Peyer's patch (tissue), 4 donors: ENCODE results near the gene DHTKD1.

ENCODE experiments used
- POLR2A ChIP-seq, 2 donors: fragments of 450-650 bp; IDR thresholded peaks; one replicate each; pipeline ENCODE4 v1.5.1; 2017; ENCODE audit warnings: antibody characterized with exemption in 2 of 2, mild to moderate bottlenecking in 2 of 2, moderate library complexity in 2 of 2
- TF ChIP-seq, protein P1 (sequence below), 6 experiments: fragments of 450-650 bp in 4 of 6; fragments of 200-600 bp in 2 of 6; sonication (generic) in 1 of 6; IDR thresholded peaks; one replicate each; pipeline ENCODE4 v1.5.1; 2017 to 2019; ENCODE audit warnings: antibody characterized with exemption in 6 of 6, mild to moderate bottlenecking in 3 of 6, moderate library complexity in 1 of 6

DNA sequence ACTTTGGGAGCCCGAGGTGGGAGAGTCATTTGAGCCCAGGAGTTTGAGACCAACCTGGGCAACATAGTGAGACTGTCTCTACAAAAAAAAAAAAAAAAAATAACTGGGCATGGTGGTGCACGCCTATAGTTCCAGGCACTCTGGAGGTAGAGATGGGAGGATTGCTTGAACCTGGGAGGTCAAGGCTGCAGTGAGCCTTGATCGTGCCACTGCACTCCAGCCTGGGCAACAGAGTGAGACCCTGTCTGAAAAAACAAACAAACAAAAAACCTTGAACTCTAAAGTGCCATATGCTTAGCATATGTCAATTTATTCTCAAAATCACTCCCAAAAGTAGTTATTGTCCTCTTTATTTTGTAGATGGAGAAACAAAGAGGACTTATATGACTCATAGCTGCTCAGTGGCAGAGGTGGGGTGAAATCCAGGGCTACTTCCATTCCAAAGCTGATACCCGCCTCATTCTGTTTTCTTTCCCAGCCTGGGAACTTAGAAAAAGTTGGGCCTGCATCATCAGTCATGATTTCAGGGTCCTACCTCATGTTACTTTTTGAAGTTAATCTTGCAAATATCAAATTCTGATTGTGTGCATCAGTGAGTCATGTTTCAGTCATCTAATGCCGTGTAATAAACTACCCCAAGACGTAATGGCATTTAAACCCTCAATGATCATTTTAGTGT lies 13.3 kb downstream of the DHTKD1 start:
- TF ChIP-seq, protein P1, sequence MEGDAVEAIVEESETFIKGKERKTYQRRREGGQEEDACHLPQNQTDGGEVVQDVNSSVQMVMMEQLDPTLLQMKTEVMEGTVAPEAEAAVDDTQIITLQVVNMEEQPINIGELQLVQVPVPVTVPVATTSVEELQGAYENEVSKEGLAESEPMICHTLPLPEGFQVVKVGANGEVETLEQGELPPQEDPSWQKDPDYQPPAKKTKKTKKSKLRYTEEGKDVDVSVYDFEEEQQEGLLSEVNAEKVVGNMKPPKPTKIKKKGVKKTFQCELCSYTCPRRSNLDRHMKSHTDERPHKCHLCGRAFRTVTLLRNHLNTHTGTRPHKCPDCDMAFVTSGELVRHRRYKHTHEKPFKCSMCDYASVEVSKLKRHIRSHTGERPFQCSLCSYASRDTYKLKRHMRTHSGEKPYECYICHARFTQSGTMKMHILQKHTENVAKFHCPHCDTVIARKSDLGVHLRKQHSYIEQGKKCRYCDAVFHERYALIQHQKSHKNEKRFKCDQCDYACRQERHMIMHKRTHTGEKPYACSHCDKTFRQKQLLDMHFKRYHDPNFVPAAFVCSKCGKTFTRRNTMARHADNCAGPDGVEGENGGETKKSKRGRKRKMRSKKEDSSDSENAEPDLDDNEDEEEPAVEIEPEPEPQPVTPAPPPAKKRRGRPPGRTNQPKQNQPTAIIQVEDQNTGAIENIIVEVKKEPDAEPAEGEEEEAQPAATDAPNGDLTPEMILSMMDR (IDR thresholded peaks at IDR 0.05), result no peak
- no peak for TF ChIP-seq POLR2A (IDR thresholded peaks at IDR 0.05)
